Measurements from ENCODE around the gene THRB.

DNA sequence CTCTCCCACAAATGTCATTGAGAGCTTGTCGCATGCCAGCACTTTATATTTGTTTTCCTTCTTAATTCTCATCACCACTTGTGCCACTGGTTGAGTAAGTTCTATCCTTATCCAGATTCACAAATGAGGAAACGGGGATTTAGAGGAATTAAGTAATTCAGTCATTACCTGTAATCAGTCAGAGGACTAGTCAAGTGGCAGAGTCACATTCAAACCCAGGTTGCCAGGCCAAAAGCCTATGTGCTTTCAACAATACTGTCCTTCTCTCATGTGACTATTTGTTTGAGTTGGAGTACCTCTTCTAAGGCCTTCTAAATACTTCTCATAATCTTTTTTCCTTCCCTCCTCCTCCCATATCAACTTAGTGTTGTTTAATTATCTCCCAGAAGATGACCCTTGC, 76.9 kb downstream of the THRB start:
- no peak for TF ChIP-seq ZNF274 (IDR thresholded peaks at IDR 0.05; ENCODE audit: low read depth, low read length)
- TF ChIP-seq SUZ12 (IDR thresholded peaks at IDR 0.05; ENCODE audit: extremely low read depth, insufficient read depth, insufficient read length), result no peak

Measured in NT2/D1 (cell line).